AG04450 (cell line): ENCODE results near the gene TOMM40L. TPM values are rescaled to one million over a fixed set of nuclear protein-coding genes. Genes with fewer than 3 reads are reported as not detected.
A peak's percentile ranks its signal among the peaks of the same experiment; 100 is the strongest.

Source experiments
- CTCF ChIA-PET: fragments of 300-600, 350-600 bp; formaldehyde crosslinking; extraction: SDS; loops from one replicate; lab custom pipeline; 2022; ENCODE audit warnings: antibody characterized with exemption, inconsistent platforms; lab: Charles Lee
- POLR2A ChIA-PET: fragments of 350-600 bp; formaldehyde crosslinking; extraction: SDS; loops from one replicate; lab custom pipeline; 2021; ENCODE audit warnings: antibody characterized with exemption, inconsistent platforms; lab: Yijun Ruan, JAX
- DNase-seq: peaks from one replicate; pipeline ENCODE4 v3.0.0-alpha.2; 2011; ENCODE audit warnings: low read depth, low spot score
- H3K27ac ChIP-seq: one replicate; pipeline ENCODE4 v1.5.1; 2012; ENCODE audit warnings: low read depth, low read length, control low read depth
- H3K27me3 ChIP-seq: one replicate; pipeline ENCODE4 v1.6.0; 2012; ENCODE audit warnings: low read length; ENCODE audit not compliant: control insufficient read depth, insufficient read depth
- H3K4me3 ChIP-seq: 2 replicates; pipeline ENCODE4 v1.5.1; 2011; ENCODE audit warnings: mild to moderate bottlenecking, low read depth, low read length, control low read depth
- H3K9me3 ChIP-seq: 2 replicates; pipeline ENCODE4 v1.5.1; 2012; ENCODE audit warnings: low read length; ENCODE audit not compliant: control insufficient read depth, insufficient read depth
- CTCF ChIP-seq: IDR thresholded peaks from 2 replicates; pipeline ENCODE4 v1.5.1; 2011; ENCODE audit warnings: low read depth, low read length, control low read depth, inconsistent platforms
- polyA plus RNA-seq: library from polyadenylated mRNA; depleted of rRNA; stranded (reverse); fragments of >200 nt; gene quantifications from 2 replicates; pipeline ENCODE4 v1.2.3, GENCODE V29; 2011

TOMM40L gene
- polyA plus RNA-seq, 1 experiment: 9.3 TPM

GRCh38 chr1:161201836-161202712, 23.8 kb upstream of the TOMM40L start, which contains the start of gene NDUFS2:
NDUFS2 (plus strand) TSS chr1:161202367; CDS start chr1:161202386, 19 bp downstream.
- TF ChIP-seq CTCF: peak; percentile 23
- Histone ChIP-seq H3K27me3 (no peaks in the 10 kb centered on the region), H3K9me3 (no peaks in the 10 kb centered on the region), H3K27ac (peak within 1 kb of the TSS; percentile 99), H3K4me3 (peak within 1 kb of the TSS; percentile 96)
- peak; percentile 98 for DNase-seq
- CTCF ChIA-PET: interaction anchor here (0.5 to 7.0 kb wide), 11 partner anchors 8 to 784 kb away, joined by 3 to 87 read pairs (median 5); partner anchors contain the start of gene TOMM40L
- POLR2A ChIA-PET: interaction anchor here (0.5 to 1.9 kb wide), 15 partner anchors 10 to 324 kb away, joined by 3 to 12 read pairs (median 3); partner anchors contain the start of genes SDHC, TOMM40L and UFC1

- TF ChIP-seq CTCF: no peak
- Histone ChIP-seq H3K9me3 (no peaks in the 10 kb centered on the region), H3K27me3 (no peaks in the 10 kb centered on the region), H3K27ac (peak overlapping the region; percentile 70), H3K4me3 (no peak overlapping the region)
- ChIA-PET POLR2A (interaction anchor here (0.6 to 2.2 kb wide), 6 partner anchors 8 to 41 kb away, joined by 3 to 5 read pairs (median 4); partner anchors contain the start of genes PPOX and TOMM40L), CTCF (interaction anchor here (0.5 to 7.0 kb wide), 9 partner anchors 8 to 175 kb away, joined by 3 to 87 read pairs (median 4); partner anchors contain the start of gene TOMM40L)
- no peak for DNase-seq
Measured at GRCh38 chr1:161206411-161207140, 19.3 kb upstream of the TOMM40L start.

GRCh38 chr1:161207173-161207572, 18.7 kb upstream of the TOMM40L start:
- ChIA-PET CTCF (interaction anchor here (0.5 to 7.0 kb wide), 5 partner anchors 9 to 175 kb away, joined by 3 to 87 read pairs (median 4); partner anchors contain the start of gene TOMM40L), POLR2A (interaction anchor here (0.9 to 2.2 kb wide), 4 partner anchors 9 to 41 kb away, joined by 3 to 5 read pairs (median 4); partner anchors contain the start of genes PPOX and TOMM40L)
- Histone ChIP-seq H3K9me3 (no peaks in the 10 kb centered on the region), H3K4me3 (no peak overlapping the region), H3K27me3 (no peaks in the 10 kb centered on the region), H3K27ac (peak overlapping the region; percentile 70)
- DNase-seq: no peak
- no peak for TF ChIP-seq CTCF

- no peaks in the 10 kb centered on the region for H3K27me3 ChIP-seq
- peak; percentile 93 for TF ChIP-seq CTCF
- no peak for DNase-seq
- CTCF ChIA-PET: interaction anchor here (0.6 to 7.0 kb wide), 15 partner anchors 8 to 175 kb away, joined by 3 to 126 read pairs (median 11); partner anchors contain the start of genes APOA2, NDUFS2, PPOX and TOMM40L
- H3K27ac ChIP-seq: no peak overlapping the region
- H3K9me3 ChIP-seq: no peaks in the 10 kb centered on the region
- no peak overlapping the region for H3K4me3 ChIP-seq
- POLR2A ChIA-PET: no interaction called here
Measured at GRCh38 chr1:161209790-161210409, 16.0 kb upstream of the TOMM40L start.
